ENCODE data around the gene CLEC4G. TPM values are rescaled to one million over a fixed set of nuclear protein-coding genes. Genes with fewer than 3 reads are reported as not detected.

The CLEC4G gene
- total RNA-seq, 1 experiment from 2014 or later: not detected

GRCh38 chr19:7773841-7774240 is 41.9 kb upstream of the CLEC4G start:
- Histone ChIP-seq H3K4me1 (ENCODE audit: insufficient read depth, low read length) (no peaks in the 10 kb centered on the region), H3K9me3 (ENCODE audit: low read length) (no peaks in the 10 kb centered on the region), H3K4me2 (ENCODE audit: low read length) (no peak overlapping the region), H3K27me3 (ENCODE audit: low read length) (peaks cover 42% of the 10 kb centered on the region), H3F3A (ENCODE audit: low read length, unreplicated experiment) (peaks cover 3% of the 10 kb centered on the region), H3K36me3 (ENCODE audit: low read depth, low read length) (no peaks in the 10 kb centered on the region), H3K27ac (ENCODE audit: low read length) (no peak overlapping the region), H3K9me2 (replicated peaks; ENCODE audit: low read length) (no peaks in the 10 kb centered on the region), H2AFZ (ENCODE audit: low read length) (no peak overlapping the region), H3K79me2 (ENCODE audit: low read length) (no peaks in the 10 kb centered on the region), H4K20me1 (ENCODE audit: low read length) (no peaks in the 10 kb centered on the region), H3K4me3 (ENCODE audit: low read length) (no peak overlapping the region), H3K9ac (ENCODE audit: low read length) (no peak overlapping the region)
- intact Hi-C loops (cut with micrococcal nuclease): no loop called here
- ChIA-PET POLR2A (ENCODE audit: unreplicated experiment) (interaction anchor here (0.6 kb wide), 1 partner anchor 1721 kb away, joined by 4 read pairs; no protein-coding TSS in a partner anchor), CTCF (no interaction called here)
- ATAC-seq (no peak), DNase-seq (no peak)
- no TSS peak for BruUV-seq (replicated peaks)
- TF ChIP-seq EZH2phosphoT487 (IDR thresholded peaks at IDR 0.05; ENCODE audit: borderline replicate concordance, low read length) (no peak), CTCF (conservative IDR thresholded peaks at IDR 0.05; ENCODE audit: low read depth, low read length) (no peak), EZH2 (IDR thresholded peaks at IDR 0.05; ENCODE audit: low read length, unreplicated experiment) (no peak)

GRCh38 chr19:7772752-7773291 is 40.9 kb upstream of the CLEC4G start:
- TF ChIP-seq CTCF (conservative IDR thresholded peaks at IDR 0.05; ENCODE audit: low read depth, low read length) (no peak), EZH2 (IDR thresholded peaks at IDR 0.05; ENCODE audit: low read length, unreplicated experiment) (no peak), EZH2phosphoT487 (IDR thresholded peaks at IDR 0.05; ENCODE audit: borderline replicate concordance, low read length) (no peak)
- Histone ChIP-seq H3K4me2 (ENCODE audit: low read length) (no peak overlapping the region), H3K9me3 (ENCODE audit: low read length) (no peaks in the 10 kb centered on the region), H3K36me3 (ENCODE audit: low read depth, low read length) (no peaks in the 10 kb centered on the region), H3K27me3 (ENCODE audit: low read length) (peaks cover 41% of the 10 kb centered on the region), H3K4me3 (ENCODE audit: low read length) (no peak overlapping the region), H3F3A (ENCODE audit: low read length, unreplicated experiment) (no peaks in the 10 kb centered on the region), H3K9me2 (replicated peaks; ENCODE audit: low read length) (no peaks in the 10 kb centered on the region), H3K4me1 (ENCODE audit: insufficient read depth, low read length) (no peaks in the 10 kb centered on the region), H4K20me1 (ENCODE audit: low read length) (no peaks in the 10 kb centered on the region), H3K27ac (ENCODE audit: low read length) (no peak overlapping the region), H3K9ac (ENCODE audit: low read length) (no peak overlapping the region), H3K79me2 (ENCODE audit: low read length) (no peaks in the 10 kb centered on the region), H2AFZ (ENCODE audit: low read length) (no peak overlapping the region)
- CTCF ChIA-PET: no interaction called here
- DNase-seq (no peak), ATAC-seq (no peak)
- intact Hi-C loops (cut with micrococcal nuclease): no loop called here
- POLR2A ChIA-PET (ENCODE audit: unreplicated experiment): no interaction called here
- no TSS peak for BruUV-seq (replicated peaks)

- BruUV-seq (replicated peaks): no TSS peak
- POLR2A ChIA-PET (ENCODE audit: unreplicated experiment): no interaction called here
- Histone ChIP-seq H3K9me2 (replicated peaks; ENCODE audit: low read length) (no peaks in the 10 kb centered on the region), H3K4me3 (ENCODE audit: low read length) (no peak overlapping the region), H3K9ac (ENCODE audit: low read length) (no peak overlapping the region), H3K27ac (ENCODE audit: low read length) (no peak overlapping the region), H3K4me2 (ENCODE audit: low read length) (no peak overlapping the region), H3K9me3 (ENCODE audit: low read length) (no peaks in the 10 kb centered on the region), H3F3A (ENCODE audit: low read length, unreplicated experiment) (no peaks in the 10 kb centered on the region), H3K79me2 (ENCODE audit: low read length) (no peaks in the 10 kb centered on the region), H3K36me3 (ENCODE audit: low read depth, low read length) (no peaks in the 10 kb centered on the region), H4K20me1 (ENCODE audit: low read length) (no peaks in the 10 kb centered on the region), H3K27me3 (ENCODE audit: low read length) (peaks cover 48% of the 10 kb centered on the region), H3K4me1 (ENCODE audit: insufficient read depth, low read length) (no peaks in the 10 kb centered on the region), H2AFZ (ENCODE audit: low read length) (no peak overlapping the region)
- intact Hi-C loops (cut with micrococcal nuclease): no loop called here
- no peak for DNase-seq
- no peak for ATAC-seq
- CTCF ChIA-PET: no interaction called here
- TF ChIP-seq EZH2 (IDR thresholded peaks at IDR 0.05; ENCODE audit: low read length, unreplicated experiment) (no peak), CTCF (conservative IDR thresholded peaks at IDR 0.05; ENCODE audit: low read depth, low read length) (no peak), EZH2phosphoT487 (IDR thresholded peaks at IDR 0.05; ENCODE audit: borderline replicate concordance, low read length) (no peak)
Observed at GRCh38 chr19:7771072-7771471, 39.2 kb upstream of the CLEC4G start.

Measured in PC-3 (cell line).